Effector memory CD4-positive, alpha-beta T cell (primary cell): ENCODE measurements around the gene CCDC24.

ENCODE experiments used
- DNase-seq, 3 donors: peaks; one replicate each; pipeline ENCODE4 v3.0.0-alpha.2; 2020
- H3K27ac ChIP-seq: 2 replicates; pipeline ENCODE4 v1.7.0; 2013; ENCODE audit warnings: mild to moderate bottlenecking, low read length, moderate library complexity; ENCODE audit not compliant: insufficient read depth, poor library complexity, severe bottlenecking
- H3K27me3 ChIP-seq: replicated peaks from 2 replicates; pipeline ENCODE4 v1.7.0; 2013; ENCODE audit warnings: mild to moderate bottlenecking, low read length; ENCODE audit not compliant: insufficient read depth, control insufficient read depth, poor library complexity, severe bottlenecking
- H3K36me3 ChIP-seq: 2 replicates; pipeline ENCODE4 v1.7.0; 2013; ENCODE audit warnings: mild to moderate bottlenecking, low read length, moderate library complexity; ENCODE audit not compliant: control insufficient read depth, insufficient read depth
- H3K4me1 ChIP-seq: 2 replicates; pipeline ENCODE4 v1.7.0; 2013; ENCODE audit warnings: low read length, mild to moderate bottlenecking; ENCODE audit not compliant: control insufficient read depth, insufficient read depth, poor library complexity, severe bottlenecking
- H3K4me3 ChIP-seq: 2 replicates; pipeline ENCODE4 v1.7.0; 2013; ENCODE audit warnings: low read length, low read depth, mild to moderate bottlenecking; ENCODE audit not compliant: insufficient read depth, poor library complexity, severe bottlenecking
- H3K9me3 ChIP-seq: 2 replicates; pipeline ENCODE4 v1.7.0; 2013; ENCODE audit warnings: mild to moderate bottlenecking, low read length, moderate library complexity; ENCODE audit not compliant: control insufficient read depth

Gene CCDC24

DNA sequence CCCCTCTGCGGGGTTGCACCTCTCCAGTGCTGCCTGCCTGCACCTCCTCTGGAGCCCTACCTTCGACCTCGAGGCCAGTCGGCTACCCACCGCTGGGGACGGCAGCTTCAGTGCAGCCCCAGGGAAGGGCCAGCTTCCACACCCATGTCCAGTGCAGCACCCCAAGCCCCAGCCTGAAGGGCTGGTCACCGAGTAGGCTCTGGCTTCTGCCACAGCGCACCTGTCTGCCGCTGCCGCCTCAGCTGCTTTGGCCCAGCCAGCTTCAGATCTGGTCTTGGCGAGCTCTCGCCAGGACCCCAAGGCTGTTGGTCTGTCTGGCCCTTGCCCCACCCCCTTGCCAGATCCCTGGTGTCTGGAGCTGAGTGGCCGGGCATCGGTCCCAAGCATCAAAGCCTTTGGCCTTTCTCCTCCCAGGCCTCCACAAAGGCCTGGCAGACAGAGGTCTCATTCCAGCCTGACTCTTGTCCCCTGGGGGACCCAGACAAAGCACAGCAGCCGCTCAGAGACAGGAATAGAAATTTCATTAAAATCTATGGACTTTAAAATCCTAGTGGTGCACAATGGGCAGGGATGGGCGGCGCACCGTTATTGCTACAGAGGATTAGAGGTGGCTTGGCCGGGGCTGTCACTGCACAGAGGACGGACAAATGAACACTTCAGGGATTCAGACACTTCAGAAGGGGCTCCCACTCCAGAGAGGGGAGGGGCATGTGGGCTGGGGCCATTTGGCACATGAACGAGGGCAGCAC lies 4.8 kb downstream of the CCDC24 start:
- Histone ChIP-seq H3K9me3 (no peaks in the 10 kb centered on the region), H3K36me3 (no peaks in the 10 kb centered on the region), H3K27me3 (no peaks in the 10 kb centered on the region), H3K4me1 (peaks cover 7% of the 10 kb centered on the region), H3K4me3 (no peak overlapping the region), H3K27ac (no peak overlapping the region)
- no peak for DNase-seq

DNA sequence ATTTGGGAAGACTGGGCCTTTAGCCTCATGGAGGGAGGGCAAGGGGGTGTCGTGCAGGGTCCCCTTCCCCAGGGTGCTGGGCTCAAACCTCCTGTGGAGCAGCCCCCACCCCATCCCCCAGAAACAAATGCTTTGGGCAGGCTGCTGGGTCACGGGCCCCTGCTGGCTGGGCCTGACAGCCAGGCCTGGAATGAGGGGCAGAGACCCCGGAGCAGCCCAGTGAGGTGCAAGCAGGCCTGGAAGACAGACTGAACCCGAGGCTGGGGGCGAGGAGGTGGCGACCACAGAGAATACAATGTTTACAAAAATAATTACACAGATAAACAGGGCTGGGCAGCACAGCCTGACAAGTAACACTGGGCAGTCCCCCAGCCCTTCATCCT lies 5.3 kb downstream of the CCDC24 start:
- H3K4me1 ChIP-seq = peaks cover 5% of the 10 kb centered on the region
- no peaks in the 10 kb centered on the region for H3K27me3 ChIP-seq
- DNase-seq = no peak
- H3K27ac ChIP-seq = no peak overlapping the region
- no peak overlapping the region for H3K4me3 ChIP-seq
- no peaks in the 10 kb centered on the region for H3K9me3 ChIP-seq
- no peaks in the 10 kb centered on the region for H3K36me3 ChIP-seq

DNA sequence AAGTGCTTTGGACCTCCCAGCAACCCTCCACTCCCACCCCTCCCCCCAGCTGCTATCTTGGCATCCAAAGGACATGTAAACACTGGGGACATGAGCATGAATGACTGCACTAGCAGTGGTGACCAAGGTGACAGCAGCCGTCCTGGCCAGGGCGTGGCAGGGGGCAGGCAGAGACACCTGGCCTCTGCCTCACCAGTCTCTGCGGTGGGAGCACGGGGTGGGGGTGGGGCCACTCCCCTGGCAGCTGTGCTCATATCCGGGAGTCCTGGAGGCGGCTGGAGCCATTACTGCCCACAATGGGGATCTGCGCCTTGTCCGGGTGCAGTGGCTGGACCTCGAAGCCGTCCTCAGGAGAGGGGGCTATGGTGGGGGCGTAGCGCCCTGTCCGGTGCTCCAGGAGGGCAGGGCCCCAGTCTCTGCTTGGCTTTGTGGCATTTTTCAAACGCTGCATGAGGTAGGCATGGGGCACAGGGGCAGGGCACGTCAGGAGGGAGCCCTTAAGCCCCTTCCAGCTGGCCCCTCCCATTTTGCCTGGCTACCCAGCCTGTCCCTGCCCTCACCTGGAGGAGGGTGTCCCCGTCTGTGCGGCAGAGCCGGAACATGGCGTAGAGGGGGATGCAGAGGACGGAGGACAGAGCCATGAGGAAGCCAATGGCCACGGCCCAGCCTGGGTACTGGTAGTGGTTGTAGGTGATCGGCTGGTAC lies 6.0 kb downstream of the CCDC24 start:
- Histone ChIP-seq H3K9me3 (no peaks in the 10 kb centered on the region), H3K4me1 (no peaks in the 10 kb centered on the region), H3K27me3 (no peaks in the 10 kb centered on the region), H3K36me3 (no peaks in the 10 kb centered on the region), H3K27ac (no peak overlapping the region), H3K4me3 (no peak overlapping the region)
- DNase-seq = no peak

DNA sequence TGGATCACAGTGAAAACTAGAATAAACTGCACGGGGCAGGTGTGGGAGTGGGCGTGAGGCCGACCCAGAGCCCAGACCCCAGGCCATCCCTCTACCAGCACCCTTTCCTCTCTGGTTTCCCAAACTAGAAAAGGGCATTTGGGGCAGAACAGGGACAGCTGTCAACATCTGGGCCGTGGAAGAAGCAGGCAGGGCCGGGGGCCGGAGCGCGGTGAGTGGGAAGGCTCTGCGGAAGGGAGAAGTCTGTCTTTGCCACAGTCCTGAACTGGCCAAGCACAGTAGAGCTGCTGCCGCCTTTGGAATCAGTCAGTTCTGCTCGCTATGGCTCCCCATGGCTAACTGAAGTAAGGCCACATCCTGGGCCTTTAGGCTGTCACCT lies 6.6 kb downstream of the CCDC24 start:
- Histone ChIP-seq H3K4me1 (no peaks in the 10 kb centered on the region), H3K27me3 (no peaks in the 10 kb centered on the region), H3K4me3 (no peak overlapping the region), H3K27ac (no peak overlapping the region), H3K9me3 (no peaks in the 10 kb centered on the region), H3K36me3 (no peaks in the 10 kb centered on the region)
- no peak for DNase-seq

DNA sequence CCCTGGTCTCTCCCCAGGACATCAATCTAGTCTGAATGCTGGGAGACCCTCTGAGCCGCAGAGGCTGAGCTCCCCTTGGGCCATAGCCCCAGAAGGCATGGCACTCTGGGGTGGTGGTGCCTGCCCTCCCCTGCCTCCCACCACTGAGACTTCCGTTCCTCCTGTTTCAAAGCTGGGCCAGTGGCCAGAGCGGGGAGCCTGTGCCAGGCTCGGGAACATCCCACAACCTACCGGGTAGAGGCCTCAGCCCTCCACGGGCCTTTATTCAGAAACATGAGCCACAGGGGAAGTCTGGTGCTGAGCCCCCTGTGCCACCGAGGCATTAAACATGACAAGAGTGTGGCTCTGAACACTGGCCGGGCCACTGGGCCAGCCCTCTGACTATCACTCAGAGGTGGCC lies 8.1 kb downstream of the CCDC24 start:
- Histone ChIP-seq H3K9me3 (no peaks in the 10 kb centered on the region), H3K36me3 (no peaks in the 10 kb centered on the region)
- no peak for DNase-seq

DNA sequence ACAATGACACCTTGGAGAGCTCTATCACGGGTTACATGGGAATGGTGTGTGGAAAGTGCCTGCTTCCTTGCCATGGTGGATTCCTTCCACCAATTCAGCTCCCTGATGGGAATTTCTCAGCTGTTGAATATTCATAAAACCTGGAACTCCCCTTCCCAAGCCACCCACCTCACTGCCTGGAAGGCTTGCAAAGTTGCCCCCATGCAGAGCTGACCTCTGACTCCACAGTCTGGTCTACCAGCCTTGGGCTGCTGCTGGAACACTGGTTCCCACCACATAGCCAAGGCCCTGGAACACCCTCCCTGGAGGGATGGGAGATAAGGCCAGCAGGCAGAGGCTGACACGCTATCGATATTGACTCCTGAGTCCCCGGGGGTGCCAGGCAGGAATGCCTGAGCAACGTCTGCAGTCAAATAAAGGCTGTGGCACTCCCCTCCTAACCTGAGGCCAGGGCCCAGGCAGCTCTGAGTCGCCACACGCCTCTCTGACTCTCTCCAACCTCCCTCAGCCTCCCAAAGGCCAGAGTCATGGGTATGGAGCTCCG lies 8.8 kb downstream of the CCDC24 start:
- H3K27me3 ChIP-seq = no peaks in the 10 kb centered on the region
- DNase-seq = no peak
- no peaks in the 10 kb centered on the region for H3K4me1 ChIP-seq
- H3K36me3 ChIP-seq = no peaks in the 10 kb centered on the region
- H3K9me3 ChIP-seq = no peaks in the 10 kb centered on the region
- no peak overlapping the region for H3K27ac ChIP-seq
- H3K4me3 ChIP-seq = no peak overlapping the region

More for the DNA sequence above, 8.1 kb downstream of the CCDC24 start:
- Histone ChIP-seq H3K4me1 (no peaks in the 10 kb centered on the region), H3K4me3 (no peak overlapping the region), H3K27ac (no peak overlapping the region), H3K27me3 (no peaks in the 10 kb centered on the region)

DNA sequence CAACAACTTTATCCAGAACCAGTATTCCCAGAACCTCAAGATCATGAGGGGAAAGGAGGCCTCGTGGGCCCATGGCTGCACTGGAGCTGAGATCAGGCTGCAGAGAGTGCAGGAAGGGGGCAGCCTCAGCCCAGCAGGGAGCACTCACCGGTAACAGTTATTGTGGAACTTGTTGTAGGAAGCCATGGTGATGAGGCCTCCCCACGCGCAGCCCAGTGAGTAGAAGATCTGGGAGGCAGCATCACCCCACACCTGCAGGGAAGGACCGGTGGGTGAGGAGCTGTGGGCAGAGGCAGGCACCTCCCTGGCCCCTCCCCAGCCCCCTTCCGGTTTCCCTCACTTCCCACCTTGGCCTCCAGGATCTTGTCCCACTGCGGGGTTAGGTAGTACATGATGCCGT lies 10.8 kb downstream of the CCDC24 start:
- no peaks in the 10 kb centered on the region for H3K36me3 ChIP-seq
- no peaks in the 10 kb centered on the region for H3K9me3 ChIP-seq
- H3K27ac ChIP-seq = no peak overlapping the region
- H3K27me3 ChIP-seq = no peaks in the 10 kb centered on the region
- no peak for DNase-seq
- no peak overlapping the region for H3K4me3 ChIP-seq
- no peaks in the 10 kb centered on the region for H3K4me1 ChIP-seq

DNA sequence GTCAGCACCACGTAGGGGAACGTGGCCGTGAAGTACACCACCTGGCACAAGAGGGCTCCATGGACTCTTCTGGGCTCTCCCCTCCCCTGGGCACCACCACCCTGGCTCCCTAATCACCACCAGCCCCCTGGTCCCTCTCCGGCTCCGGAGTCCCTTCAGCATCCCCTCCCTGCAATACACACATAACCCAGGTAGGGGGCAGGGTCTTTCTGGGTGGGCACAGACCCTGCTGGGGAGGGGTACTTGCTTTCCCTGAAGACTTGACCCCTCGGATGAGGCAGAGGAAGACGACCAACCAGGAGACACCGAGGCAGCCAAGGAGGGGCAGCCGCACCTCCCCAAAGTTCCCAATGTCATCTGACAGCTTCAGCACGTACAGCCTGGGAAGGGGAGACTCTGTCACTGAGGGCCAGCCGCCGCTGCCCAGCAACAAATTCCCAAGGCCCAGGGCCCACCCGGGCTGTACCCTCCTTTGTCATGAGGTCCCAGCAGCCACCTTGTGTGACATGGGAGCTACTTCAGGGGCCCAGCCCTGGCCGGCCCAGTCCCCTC lies 11.3 kb downstream of the CCDC24 start:
- no peak overlapping the region for H3K27ac ChIP-seq
- H3K4me1 ChIP-seq = no peaks in the 10 kb centered on the region
- H3K36me3 ChIP-seq = no peaks in the 10 kb centered on the region
- H3K9me3 ChIP-seq = no peaks in the 10 kb centered on the region
- no peak overlapping the region for H3K4me3 ChIP-seq
- no peak for DNase-seq
- H3K27me3 ChIP-seq = no peaks in the 10 kb centered on the region

DNA sequence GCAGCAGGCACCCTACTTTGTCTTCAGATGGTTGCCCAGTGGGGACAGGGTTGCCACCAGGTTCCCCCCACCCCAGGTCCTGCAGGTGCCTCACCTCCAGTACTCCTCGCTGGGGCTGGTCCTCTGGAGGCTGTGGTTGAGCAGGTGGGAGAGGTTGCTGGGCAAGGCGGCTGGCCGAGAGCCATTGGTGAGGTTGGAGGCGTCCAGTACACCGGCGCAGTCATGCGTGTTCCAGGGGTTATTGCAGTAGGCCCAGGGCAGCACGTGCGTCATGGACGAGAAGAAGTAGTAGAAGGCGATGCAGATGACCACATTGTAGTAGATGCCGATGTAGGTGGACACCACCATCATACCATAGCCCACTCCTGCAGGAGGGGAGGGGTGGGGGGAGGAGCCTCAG lies 16.9 kb downstream of the CCDC24 start:
- no peak for DNase-seq
- H3K27ac ChIP-seq = no peak overlapping the region
- no peak overlapping the region for H3K4me3 ChIP-seq
- H3K4me1 ChIP-seq = no peaks in the 10 kb centered on the region
- H3K27me3 ChIP-seq = no peaks in the 10 kb centered on the region
- H3K36me3 ChIP-seq = no peaks in the 10 kb centered on the region
- no peaks in the 10 kb centered on the region for H3K9me3 ChIP-seq

DNA sequence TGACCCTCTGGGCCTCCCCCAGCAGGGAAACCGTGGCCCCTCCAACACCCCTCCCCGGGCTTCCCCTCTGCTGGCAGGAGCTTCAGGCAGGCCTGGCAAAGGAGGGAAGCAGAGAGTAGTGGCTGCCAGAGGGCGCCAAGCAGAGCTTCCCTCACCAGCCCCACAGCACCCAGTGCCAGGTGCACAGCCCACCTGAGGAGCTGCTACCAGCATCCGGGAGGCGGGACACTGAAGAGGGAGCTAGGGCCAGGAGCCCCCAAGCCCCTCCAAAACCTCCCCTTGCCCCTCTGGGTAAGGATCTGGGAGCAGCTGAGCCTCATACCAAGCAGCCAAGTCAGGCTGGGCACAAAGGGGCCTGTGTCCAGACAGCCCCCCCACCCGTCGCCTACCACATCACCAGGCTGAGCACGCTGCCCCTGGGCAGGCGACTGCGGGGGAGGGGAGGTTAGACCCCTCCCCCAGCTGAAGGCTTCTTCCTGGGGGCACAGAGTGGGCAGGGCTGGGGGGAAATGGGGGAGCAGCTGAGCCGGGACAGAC lies 19.6 kb downstream of the CCDC24 start:
- no peak for DNase-seq
- no peaks in the 10 kb centered on the region for H3K9me3 ChIP-seq
- H3K36me3 ChIP-seq = no peaks in the 10 kb centered on the region
- no peaks in the 10 kb centered on the region for H3K27me3 ChIP-seq
- no peak overlapping the region for H3K4me3 ChIP-seq
- no peak overlapping the region for H3K27ac ChIP-seq
- no peaks in the 10 kb centered on the region for H3K4me1 ChIP-seq
